GM12865 (cell line): ENCODE results near the gene EFCAB13.

Experiments used
- DNase-seq: peaks from one replicate; pipeline ENCODE4 v3.0.0; 2010; ENCODE audit warnings: low read depth
- H3K4me3 ChIP-seq: 2 replicates; pipeline ENCODE4 v1.5.1; 2011; ENCODE audit warnings: mild to moderate bottlenecking, low read depth, low read length, control low read depth
- TF ChIP-seq, protein P1 (sequence below): IDR thresholded peaks from 2 replicates; pipeline ENCODE4 v1.5.1; 2011; ENCODE audit warnings: low read length, control low read depth, low read depth, inconsistent platforms; ENCODE audit not compliant: insufficient read depth; ENCODE audit errors: missing control alignments

Gene EFCAB13

DNA sequence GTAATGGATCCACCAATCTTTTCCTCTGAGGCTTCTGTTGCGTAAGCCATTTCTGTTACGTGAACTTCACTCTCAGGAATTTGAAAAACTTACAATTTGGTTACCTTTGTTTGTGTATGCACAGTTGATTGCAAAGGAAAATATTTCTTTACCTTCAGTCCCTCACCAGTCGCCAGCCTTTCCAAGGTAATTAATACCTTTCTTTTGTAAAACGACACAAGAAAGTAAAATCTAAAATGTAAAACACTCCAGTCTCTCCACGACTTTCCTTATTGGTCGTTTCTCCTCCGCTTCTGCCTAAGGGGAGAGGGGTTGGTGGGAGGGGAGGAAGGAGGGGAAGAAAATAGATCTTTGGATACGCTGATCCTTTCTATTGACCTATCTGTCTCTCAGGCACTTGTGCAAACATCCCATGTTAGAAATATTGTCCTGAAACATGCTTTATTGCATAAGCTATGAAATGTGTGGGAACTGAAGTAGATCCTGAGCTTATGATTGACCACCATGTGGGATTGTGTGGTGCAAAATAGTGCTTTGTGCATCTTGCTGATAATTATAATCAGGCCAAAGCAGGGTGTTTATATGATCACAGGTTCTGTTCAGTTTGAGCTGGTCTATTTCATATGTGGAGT, 32.4 kb upstream of the EFCAB13 start:
- DNase-seq: no peak
- TF ChIP-seq, protein P1, sequence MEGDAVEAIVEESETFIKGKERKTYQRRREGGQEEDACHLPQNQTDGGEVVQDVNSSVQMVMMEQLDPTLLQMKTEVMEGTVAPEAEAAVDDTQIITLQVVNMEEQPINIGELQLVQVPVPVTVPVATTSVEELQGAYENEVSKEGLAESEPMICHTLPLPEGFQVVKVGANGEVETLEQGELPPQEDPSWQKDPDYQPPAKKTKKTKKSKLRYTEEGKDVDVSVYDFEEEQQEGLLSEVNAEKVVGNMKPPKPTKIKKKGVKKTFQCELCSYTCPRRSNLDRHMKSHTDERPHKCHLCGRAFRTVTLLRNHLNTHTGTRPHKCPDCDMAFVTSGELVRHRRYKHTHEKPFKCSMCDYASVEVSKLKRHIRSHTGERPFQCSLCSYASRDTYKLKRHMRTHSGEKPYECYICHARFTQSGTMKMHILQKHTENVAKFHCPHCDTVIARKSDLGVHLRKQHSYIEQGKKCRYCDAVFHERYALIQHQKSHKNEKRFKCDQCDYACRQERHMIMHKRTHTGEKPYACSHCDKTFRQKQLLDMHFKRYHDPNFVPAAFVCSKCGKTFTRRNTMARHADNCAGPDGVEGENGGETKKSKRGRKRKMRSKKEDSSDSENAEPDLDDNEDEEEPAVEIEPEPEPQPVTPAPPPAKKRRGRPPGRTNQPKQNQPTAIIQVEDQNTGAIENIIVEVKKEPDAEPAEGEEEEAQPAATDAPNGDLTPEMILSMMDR: no peak
- H3K4me3 ChIP-seq: no peak overlapping the region

DNA sequence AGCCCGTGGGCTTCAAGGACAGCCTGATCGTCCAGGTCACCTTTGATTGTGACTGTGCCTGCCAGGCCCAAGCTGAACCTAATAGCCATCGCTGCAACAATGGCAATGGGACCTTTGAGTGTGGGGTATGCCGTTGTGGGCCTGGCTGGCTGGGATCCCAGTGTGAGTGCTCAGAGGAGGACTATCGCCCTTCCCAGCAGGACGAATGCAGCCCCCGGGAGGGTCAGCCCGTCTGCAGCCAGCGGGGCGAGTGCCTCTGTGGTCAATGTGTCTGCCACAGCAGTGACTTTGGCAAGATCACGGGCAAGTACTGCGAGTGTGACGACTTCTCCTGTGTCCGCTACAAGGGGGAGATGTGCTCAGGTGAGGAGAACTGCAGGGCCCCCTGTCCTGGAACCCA, 31.5 kb upstream of the EFCAB13 start:
- no peak for DNase-seq
- H3K4me3 ChIP-seq: no peak overlapping the region
- TF ChIP-seq, protein P1: no peak

DNA sequence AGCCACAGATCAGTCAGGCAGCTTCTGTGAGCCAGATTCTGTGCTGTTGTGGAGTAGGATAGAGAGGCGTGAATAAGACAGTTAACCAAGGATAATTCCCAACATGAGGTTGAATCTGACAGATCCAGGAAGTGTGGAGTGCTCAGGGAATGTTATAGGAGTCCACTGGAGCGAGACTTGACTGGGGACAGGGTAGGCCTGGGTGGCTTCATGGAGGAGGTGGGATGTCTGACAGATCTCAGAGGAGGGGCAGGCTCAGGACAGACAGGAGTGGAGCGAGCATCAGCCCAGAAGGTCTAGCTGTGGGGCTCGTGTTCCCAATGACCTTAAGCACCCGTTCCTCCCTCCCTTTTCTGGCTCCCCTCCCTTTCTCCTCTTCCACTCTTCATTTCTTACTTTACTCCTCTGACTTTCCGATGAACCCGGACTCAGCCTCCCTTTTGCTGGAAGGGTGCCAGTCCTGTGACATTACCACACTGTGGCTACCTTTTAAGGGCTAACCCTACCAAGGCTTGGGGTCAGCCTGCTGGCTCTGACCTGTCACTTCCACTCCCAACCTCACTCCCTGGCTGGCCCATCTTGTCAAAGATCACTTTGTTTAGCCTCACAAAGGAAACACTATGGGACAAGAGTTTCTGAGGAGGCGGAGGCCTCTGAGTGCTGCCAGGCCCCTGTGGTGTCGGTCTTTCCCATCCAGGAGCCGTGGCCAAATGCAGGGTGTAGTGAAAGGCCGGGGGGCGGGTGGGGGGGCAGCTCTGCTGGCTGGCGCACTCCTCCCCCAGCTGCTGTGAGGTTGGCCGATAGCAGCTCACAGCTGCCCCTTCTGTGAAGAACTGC, 28.5 kb upstream of the EFCAB13 start:
- TF ChIP-seq, protein P1: no peak
- DNase-seq: no peak
- no peak overlapping the region for H3K4me3 ChIP-seq

DNA sequence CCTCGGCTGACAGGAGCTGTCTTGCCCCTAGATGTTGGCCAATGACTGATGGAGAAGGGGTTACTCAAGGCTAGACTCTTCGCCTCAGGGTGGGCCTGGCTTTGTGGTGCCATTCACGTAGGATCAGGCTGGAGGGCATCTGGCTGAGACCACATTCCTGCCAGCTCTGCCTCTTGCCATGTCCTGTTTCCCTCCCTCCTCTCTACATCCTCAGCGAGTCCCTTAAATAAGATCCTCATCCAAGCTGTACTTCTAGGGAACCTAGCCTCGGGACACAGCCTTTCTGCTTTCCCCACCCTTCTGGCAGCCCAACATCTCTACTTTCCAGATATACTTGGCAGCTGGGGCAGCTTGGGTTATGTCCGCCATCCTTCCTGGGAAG, 27.9 kb upstream of the EFCAB13 start:
- TF ChIP-seq, protein P1: no peak
- H3K4me3 ChIP-seq: no peak overlapping the region
- DNase-seq: no peak

DNA sequence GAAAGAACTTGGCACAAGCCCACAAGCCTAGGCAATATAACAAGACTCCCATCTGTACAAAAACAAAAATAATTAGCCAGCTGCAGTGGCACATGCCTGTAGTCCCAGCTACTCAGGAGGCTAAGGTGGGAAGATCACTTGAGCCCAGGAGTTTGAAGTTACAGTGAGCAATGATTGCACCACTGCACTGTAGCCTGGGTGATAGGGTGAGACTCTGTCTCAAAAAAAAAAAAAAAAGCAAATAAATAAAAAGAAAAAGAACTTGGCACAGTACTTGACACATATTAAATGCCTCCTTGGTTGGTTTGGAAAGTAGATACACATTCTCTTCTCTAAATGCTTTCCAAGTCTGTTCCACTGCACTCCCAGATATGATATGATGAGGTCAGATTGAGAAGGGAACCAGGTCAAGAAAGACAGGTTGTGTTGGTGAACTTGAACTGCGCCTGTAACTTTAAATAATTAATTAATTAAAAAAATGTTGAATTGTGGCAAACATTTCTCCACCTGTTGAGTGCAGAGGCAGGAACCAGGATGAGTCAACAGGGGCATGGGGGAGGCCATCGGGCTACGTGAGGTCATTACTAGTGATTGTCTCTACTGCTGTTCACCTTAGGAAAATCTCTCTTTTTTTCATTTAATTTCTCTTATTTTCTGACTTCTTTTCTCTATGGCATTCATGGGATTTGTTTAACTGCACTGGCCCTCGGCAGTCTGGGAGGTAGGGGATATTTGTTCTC, 25.9 kb upstream of the EFCAB13 start:
- TF ChIP-seq, protein P1: no peak
- H3K4me3 ChIP-seq: no peak overlapping the region
- DNase-seq: no peak

DNA sequence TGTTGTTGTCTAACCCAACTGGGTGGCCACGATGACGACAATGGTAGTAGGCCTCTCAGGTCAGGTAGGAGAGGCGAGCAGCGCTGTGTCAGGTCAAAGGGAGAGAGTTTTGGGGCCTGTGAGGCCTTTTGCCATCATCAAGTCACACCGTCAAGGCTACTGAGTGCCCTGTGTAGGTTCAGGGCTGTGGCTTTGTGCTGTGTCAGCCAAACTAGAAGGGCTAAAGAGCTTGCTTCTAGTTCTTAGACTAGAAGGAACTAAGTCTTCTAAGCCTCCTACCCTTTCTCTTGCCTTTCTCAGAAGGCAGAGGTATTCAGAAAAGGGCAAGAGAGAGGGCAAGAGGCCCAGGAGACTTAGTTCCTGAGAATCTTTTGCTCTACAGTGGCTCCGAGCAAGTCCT, 25.0 kb upstream of the EFCAB13 start:
- no peak overlapping the region for H3K4me3 ChIP-seq
- TF ChIP-seq, protein P1: no peak
- no peak for DNase-seq
